ENCODE measurements around the gene SFTA2. TPM values are rescaled to one million over a fixed set of nuclear protein-coding genes. Genes with fewer than 3 reads are reported as not detected.

Gene SFTA2
- total RNA-seq, 1 donor from 2014 or later = not detected

- no peak overlapping the region for H3K4me3 ChIP-seq
- no peak overlapping the region for H3K27ac ChIP-seq
- intact Hi-C loops (cut with DNase I) = no loop called here
- no peak for DNase-seq (ENCODE audit: extremely low spot score in 2 of 2)
- peaks cover 0 to 43% of the 10 kb centered on the region in 2 donors for H3K36me3 ChIP-seq
- no peaks in the 10 kb centered on the region for H3K27me3 ChIP-seq
- H3K9me3 ChIP-seq = no peaks in the 10 kb centered on the region
- TF ChIP-seq, protein P1, sequence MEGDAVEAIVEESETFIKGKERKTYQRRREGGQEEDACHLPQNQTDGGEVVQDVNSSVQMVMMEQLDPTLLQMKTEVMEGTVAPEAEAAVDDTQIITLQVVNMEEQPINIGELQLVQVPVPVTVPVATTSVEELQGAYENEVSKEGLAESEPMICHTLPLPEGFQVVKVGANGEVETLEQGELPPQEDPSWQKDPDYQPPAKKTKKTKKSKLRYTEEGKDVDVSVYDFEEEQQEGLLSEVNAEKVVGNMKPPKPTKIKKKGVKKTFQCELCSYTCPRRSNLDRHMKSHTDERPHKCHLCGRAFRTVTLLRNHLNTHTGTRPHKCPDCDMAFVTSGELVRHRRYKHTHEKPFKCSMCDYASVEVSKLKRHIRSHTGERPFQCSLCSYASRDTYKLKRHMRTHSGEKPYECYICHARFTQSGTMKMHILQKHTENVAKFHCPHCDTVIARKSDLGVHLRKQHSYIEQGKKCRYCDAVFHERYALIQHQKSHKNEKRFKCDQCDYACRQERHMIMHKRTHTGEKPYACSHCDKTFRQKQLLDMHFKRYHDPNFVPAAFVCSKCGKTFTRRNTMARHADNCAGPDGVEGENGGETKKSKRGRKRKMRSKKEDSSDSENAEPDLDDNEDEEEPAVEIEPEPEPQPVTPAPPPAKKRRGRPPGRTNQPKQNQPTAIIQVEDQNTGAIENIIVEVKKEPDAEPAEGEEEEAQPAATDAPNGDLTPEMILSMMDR (IDR thresholded peaks at IDR 0.05) = no peak
- no peak for TF ChIP-seq POLR2A (IDR thresholded peaks at IDR 0.05)
- no peak for TF ChIP-seq POLR2AphosphoS5 (IDR thresholded peaks at IDR 0.05; ENCODE audit: insufficient read depth in 1 of 2, low read depth in 1 of 2)
- peaks cover 19% of the 10 kb centered on the region for H3K4me1 ChIP-seq
These were observed 13.3 kb downstream of the SFTA2 start for GRCh38 chr6:30918670-30919069.

- H3K9me3 ChIP-seq = no peaks in the 10 kb centered on the region
- H3K4me1 ChIP-seq = peaks cover 26% of the 10 kb centered on the region
- H3K36me3 ChIP-seq = peaks cover 0 to 33% of the 10 kb centered on the region in 2 donors
- no peak overlapping the region for H3K4me3 ChIP-seq
- TF ChIP-seq POLR2A (IDR thresholded peaks at IDR 0.05) (no peak), POLR2AphosphoS5 (IDR thresholded peaks at IDR 0.05; ENCODE audit: insufficient read depth in 1 of 2, low read depth in 1 of 2) (no peak)
- TF ChIP-seq, protein P1 (IDR thresholded peaks at IDR 0.05) = no peak
- intact Hi-C loops (cut with DNase I) = no loop called here
- DNase-seq (ENCODE audit: extremely low spot score in 2 of 2) = no peak
- H3K27ac ChIP-seq = no peak overlapping the region
- no peaks in the 10 kb centered on the region for H3K27me3 ChIP-seq
These were observed 14.5 kb downstream of the SFTA2 start for GRCh38 chr6:30917487-30917886.

GRCh38 chr6:30917041-30917440 lies 14.9 kb downstream of the SFTA2 start:
- no peak overlapping the region for H3K4me3 ChIP-seq
- TF ChIP-seq, protein P1 (IDR thresholded peaks at IDR 0.05) = no peak
- TF ChIP-seq POLR2A (IDR thresholded peaks at IDR 0.05) = no peak
- TF ChIP-seq POLR2AphosphoS5 (IDR thresholded peaks at IDR 0.05; ENCODE audit: insufficient read depth in 1 of 2, low read depth in 1 of 2) = no peak
- H3K27ac ChIP-seq = no peak overlapping the region
- H3K9me3 ChIP-seq = no peaks in the 10 kb centered on the region
- no peak for DNase-seq (ENCODE audit: extremely low spot score in 2 of 2)
- peaks cover 26% of the 10 kb centered on the region for H3K4me1 ChIP-seq
- no peaks in the 10 kb centered on the region for H3K27me3 ChIP-seq
- intact Hi-C loops (cut with DNase I) = no loop called here
- peaks cover 0 to 29% of the 10 kb centered on the region in 2 donors for H3K36me3 ChIP-seq

- H3K4me1 ChIP-seq = peaks cover 26% of the 10 kb centered on the region
- H3K9me3 ChIP-seq = no peaks in the 10 kb centered on the region
- DNase-seq (ENCODE audit: extremely low spot score in 2 of 2) = no peak
- intact Hi-C loops (cut with DNase I) = no loop called here
- peak overlapping the region in 1 of 2 donors; percentile 56 for H3K4me3 ChIP-seq
- peak overlapping the region; percentile 94 for H3K27ac ChIP-seq
- H3K27me3 ChIP-seq = no peaks in the 10 kb centered on the region
- peaks cover 0 to 27% of the 10 kb centered on the region in 2 donors for H3K36me3 ChIP-seq
- TF ChIP-seq, protein P1 (IDR thresholded peaks at IDR 0.05) = peak; percentile 33 to 55 (median 39)
- TF ChIP-seq POLR2AphosphoS5 (IDR thresholded peaks at IDR 0.05; ENCODE audit: insufficient read depth in 1 of 2, low read depth in 1 of 2) (peak in 1 of 2 donors; percentile 33), POLR2A (IDR thresholded peaks at IDR 0.05) (no peak)
These were observed 16.4 kb downstream of the SFTA2 start for GRCh38 chr6:30915591-30915946.

DNA sequence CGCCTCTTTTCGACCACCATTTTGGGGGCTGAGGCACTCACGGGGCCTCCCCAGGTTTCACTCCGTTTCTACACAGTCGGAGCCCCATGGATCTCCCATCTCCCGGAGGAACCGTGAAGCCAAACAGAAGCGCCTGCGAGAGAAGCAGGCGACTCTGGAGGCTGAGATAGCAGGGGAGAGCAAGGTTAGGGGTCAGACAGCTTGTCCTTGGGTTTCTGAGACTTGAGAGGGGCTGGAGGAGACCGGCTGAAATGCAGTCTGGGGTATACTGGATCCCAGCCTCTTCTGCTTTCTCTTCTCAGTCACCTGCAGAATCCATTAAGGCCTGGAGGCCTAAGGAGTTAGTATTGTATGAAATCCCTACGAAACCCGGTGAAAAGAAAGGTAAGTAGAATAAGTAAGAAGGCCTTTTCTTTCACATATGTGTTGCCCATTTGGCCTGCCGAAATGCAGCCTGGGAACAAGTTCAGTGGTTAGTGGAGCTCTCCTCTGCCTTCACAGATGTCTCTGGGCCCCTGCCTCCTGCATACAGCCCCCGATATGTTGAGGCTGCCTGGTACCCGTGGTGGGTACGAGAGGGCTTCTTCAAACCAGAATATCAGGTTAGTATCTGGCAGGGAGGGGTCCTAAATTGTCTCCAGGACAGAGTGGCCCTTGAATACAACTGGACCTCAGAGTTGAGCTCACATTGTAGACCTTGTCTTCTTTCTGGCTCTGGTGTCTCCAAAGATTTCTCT lies 16.9 kb downstream of the SFTA2 start:
- peaks cover 0 to 27% of the 10 kb centered on the region in 2 donors for H3K36me3 ChIP-seq
- intact Hi-C loops (cut with DNase I) = no loop called here

More for the DNA sequence above, 16.9 kb downstream of the SFTA2 start:
- DNase-seq (ENCODE audit: extremely low spot score in 2 of 2) = no peak
- Histone ChIP-seq H3K9me3 (no peaks in the 10 kb centered on the region), H3K27me3 (no peaks in the 10 kb centered on the region), H3K27ac (peak overlapping the region; percentile 94), H3K4me1 (peaks cover 26% of the 10 kb centered on the region), H3K4me3 (peak overlapping the region; percentile 56 to 65)
- TF ChIP-seq POLR2A (IDR thresholded peaks at IDR 0.05) (no peak), POLR2AphosphoS5 (IDR thresholded peaks at IDR 0.05; ENCODE audit: insufficient read depth in 1 of 2, low read depth in 1 of 2) (no peak)
- TF ChIP-seq, protein P1 (IDR thresholded peaks at IDR 0.05) = no peak

Measured in vagina (tissue), 2 donors.